MM.1S (cell line): ENCODE measurements around the gene ACBD7.

Source experiments
- DNase-seq: peaks from one replicate; pipeline ENCODE4 v3.0.0-alpha.2; 2015
- H2AFZ ChIP-seq: fragments of 300-600 bp; sonication (generic); 2 replicates; pipeline ENCODE4 v1.6.0; 2016; ENCODE audit warnings: antibody characterized with exemption, low read length
- H3F3A ChIP-seq: fragments of 300-600 bp; sonication (generic); 2 replicates; pipeline ENCODE4 v1.6.1; 2016; ENCODE audit warnings: mild to moderate bottlenecking, antibody characterized with exemption, low read length, moderate library complexity, mixed read lengths; ENCODE audit not compliant: insufficient read depth
- H3K27ac ChIP-seq: fragments of 300-600 bp; sonication (generic); 2 replicates; pipeline ENCODE4 v1.5.1; 2016; ENCODE audit warnings: mild to moderate bottlenecking, low read length
- H3K27me3 ChIP-seq: fragments of 300-600 bp; sonication (generic); replicated peaks from 2 replicates; pipeline ENCODE4 v1.6.0; 2016; ENCODE audit warnings: low read length; ENCODE audit not compliant: insufficient read depth
- H3K36me3 ChIP-seq: fragments of 300-600 bp; sonication (generic); replicated peaks from 2 replicates; pipeline ENCODE4 v1.6.1; 2016; ENCODE audit warnings: mild to moderate bottlenecking, low read length, mixed read lengths; ENCODE audit not compliant: insufficient read depth
- H3K4me1 ChIP-seq: fragments of 300-600 bp; sonication (generic); 2 replicates; pipeline ENCODE4 v1.6.1; 2016; ENCODE audit warnings: low read length, mixed read lengths
- H3K4me2 ChIP-seq: fragments of 300-600 bp; sonication (generic); 2 replicates; pipeline ENCODE4 v1.6.0; 2016; ENCODE audit warnings: low read depth, low read length
- H3K4me3 ChIP-seq: fragments of 300-600 bp; sonication (generic); 2 replicates; pipeline ENCODE4 v1.5.1; 2016; ENCODE audit warnings: low read length, mixed read lengths
- H3K79me2 ChIP-seq: fragments of 300-600 bp; sonication (generic); 2 replicates; pipeline ENCODE4 v1.6.1; 2016; ENCODE audit warnings: mixed run types, low read length, mixed read lengths
- H3K9ac ChIP-seq: fragments of 300-600 bp; sonication (generic); 2 replicates; pipeline ENCODE4 v1.6.1; 2016; ENCODE audit warnings: low read length, mixed read lengths
- H3K9me2 ChIP-seq: fragments of 300-600 bp; sonication (generic); replicated peaks from 2 replicates; pipeline ENCODE4 v1.6.1; 2016; ENCODE audit warnings: mild to moderate bottlenecking, low read length, mixed read lengths; ENCODE audit not compliant: insufficient read depth
- H3K9me3 ChIP-seq: fragments of 300-600 bp; sonication (generic); replicated peaks from 2 replicates; pipeline ENCODE4 v1.6.1; 2016; ENCODE audit warnings: mild to moderate bottlenecking, low read length, mixed read lengths; ENCODE audit not compliant: insufficient read depth
- H4K20me1 ChIP-seq: fragments of 300-600 bp; sonication (generic); 2 replicates; pipeline ENCODE4 v1.6.1; 2016; ENCODE audit warnings: mild to moderate bottlenecking, low read length, moderate library complexity, mixed read lengths; ENCODE audit not compliant: insufficient read depth
- CTCF ChIP-seq: fragments of 300-600 bp; sonication (generic); IDR thresholded peaks from 2 replicates; pipeline ENCODE4 v1.5.1; 2016; ENCODE audit warnings: antibody characterized with exemption, low read length, mixed read lengths
- EZH2 ChIP-seq: fragments of 300-600 bp; sonication (generic); optimal IDR thresholded peaks from 2 replicates; pipeline ENCODE3; 2017; ENCODE audit warnings: low read depth, mild to moderate bottlenecking, antibody characterized with exemption, low read length, mixed read lengths
- EZH2phosphoT487 ChIP-seq: fragments of 300-600 bp; sonication (generic); IDR thresholded peaks from 2 replicates; pipeline ENCODE4 v1.6.1; 2018; ENCODE audit warnings: antibody characterized with exemption, low read length

The ACBD7 gene

DNA sequence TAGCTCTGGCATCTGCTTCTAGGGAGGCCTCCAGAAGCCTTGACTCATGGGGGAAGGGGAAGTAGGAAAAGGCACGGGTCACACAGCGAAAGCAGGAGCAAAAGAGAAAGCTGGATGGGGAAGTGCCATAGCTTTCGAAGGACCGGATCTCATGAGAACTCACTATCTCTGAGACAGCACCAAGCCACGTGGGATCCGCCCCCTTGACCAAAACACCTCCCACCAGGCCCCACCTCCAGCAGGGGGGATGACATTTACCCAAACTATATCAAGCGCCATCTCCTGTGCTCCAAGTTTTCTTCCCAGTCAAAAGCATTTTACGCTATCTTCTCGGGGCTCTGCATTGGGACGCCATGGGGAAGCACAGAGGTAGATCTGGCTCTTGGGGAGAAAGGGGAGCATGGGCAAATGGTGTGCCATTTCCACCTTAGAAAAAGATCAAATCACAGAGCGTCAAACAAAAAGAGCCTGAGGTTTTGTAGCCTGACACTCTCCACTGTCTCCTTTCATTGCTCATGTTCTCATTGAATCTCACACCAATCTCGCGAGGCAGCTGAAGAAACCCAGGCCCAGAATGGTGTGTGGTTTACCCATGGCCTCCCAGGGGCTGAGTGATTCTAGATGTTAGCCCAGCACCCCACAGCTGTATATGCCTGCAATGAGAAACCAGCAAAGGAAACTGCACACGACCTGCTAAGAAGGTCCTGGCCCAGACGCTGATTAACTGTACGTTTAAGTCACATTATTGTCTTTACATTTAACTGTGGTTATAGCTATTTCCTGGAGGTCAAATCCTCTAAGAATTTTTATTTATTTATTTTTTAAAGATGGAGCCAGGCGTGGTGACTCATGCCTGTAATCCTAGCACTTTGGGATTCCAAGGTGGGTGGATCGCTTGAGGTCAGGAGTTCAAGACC is 52.9 kb downstream of the ACBD7 start:
- Histone ChIP-seq H3K36me3 (no peaks in the 10 kb centered on the region), H3K9me2 (no peaks in the 10 kb centered on the region), H3K9ac (no peak overlapping the region), H3F3A (no peaks in the 10 kb centered on the region), H3K79me2 (no peaks in the 10 kb centered on the region), H3K27me3 (no peaks in the 10 kb centered on the region), H4K20me1 (no peaks in the 10 kb centered on the region), H2AFZ (no peak overlapping the region), H3K4me2 (no peak overlapping the region), H3K27ac (no peak overlapping the region), H3K9me3 (no peaks in the 10 kb centered on the region), H3K4me3 (no peak overlapping the region), H3K4me1 (no peaks in the 10 kb centered on the region)
- DNase-seq: no peak
- TF ChIP-seq CTCF: no peak
- TF ChIP-seq EZH2: no peak
- no peak for TF ChIP-seq EZH2phosphoT487

DNA sequence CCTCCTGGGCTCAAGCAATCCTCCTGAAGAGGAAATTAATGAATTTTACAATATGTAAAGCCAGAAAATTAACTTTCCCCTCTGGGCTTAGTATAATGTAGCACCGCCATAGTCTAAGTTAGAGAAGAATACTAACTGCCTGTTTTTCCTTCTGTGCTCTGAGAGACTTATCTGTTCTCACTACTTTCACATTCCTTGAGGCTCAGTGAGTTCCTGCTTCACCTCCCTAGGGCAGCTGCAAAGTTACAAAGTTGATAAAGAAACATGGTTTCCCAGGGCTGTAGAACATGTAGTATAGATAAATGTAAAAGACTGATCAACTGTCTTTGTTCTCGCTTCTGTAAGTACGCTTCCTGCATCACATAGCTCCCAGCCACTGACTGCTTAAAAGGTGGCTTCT is 60.8 kb downstream of the ACBD7 start:
- Histone ChIP-seq H3K9me2 (no peaks in the 10 kb centered on the region), H2AFZ (no peak overlapping the region)
- DNase-seq: no peak

More for the DNA sequence above, 60.8 kb downstream of the ACBD7 start:
- Histone ChIP-seq H3K27me3 (no peaks in the 10 kb centered on the region), H3K4me1 (no peaks in the 10 kb centered on the region), H3K4me2 (no peak overlapping the region), H3K36me3 (no peaks in the 10 kb centered on the region), H3F3A (no peaks in the 10 kb centered on the region), H3K9me3 (no peaks in the 10 kb centered on the region), H3K9ac (no peak overlapping the region), H3K4me3 (no peak overlapping the region), H4K20me1 (no peaks in the 10 kb centered on the region), H3K27ac (no peak overlapping the region), H3K79me2 (no peaks in the 10 kb centered on the region)
- TF ChIP-seq CTCF (no peak), EZH2phosphoT487 (no peak), EZH2 (no peak)
